ENCODE data around the gene CPNE2.

Gene CPNE2

DNA sequence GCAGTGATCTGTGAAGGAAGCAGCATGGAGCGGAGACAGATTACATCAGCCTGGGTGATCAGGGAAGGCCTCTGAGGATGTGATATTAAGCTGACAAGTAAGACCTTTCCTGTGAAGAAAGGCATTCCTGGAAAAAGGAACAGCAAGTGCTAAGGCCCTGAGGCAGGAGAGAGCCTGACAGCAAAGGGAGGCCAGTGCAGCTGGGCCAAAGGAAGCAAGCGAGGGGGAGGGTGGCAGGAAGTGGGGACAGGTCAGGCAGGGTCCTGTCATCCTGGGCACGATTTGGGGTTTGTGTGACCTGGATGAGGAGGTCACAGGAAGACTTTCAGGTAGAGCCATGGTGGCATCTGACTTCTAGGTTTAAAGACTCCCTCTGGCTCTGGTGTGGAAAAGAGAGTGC lies 12.3 kb downstream of the CPNE2 start:
- WGBS (ENCODE audit: extremely low coverage, insufficient coverage, low lambda C conversion rate) = no CpG with 5 or more reads among the region's 3 CpGs

DNA sequence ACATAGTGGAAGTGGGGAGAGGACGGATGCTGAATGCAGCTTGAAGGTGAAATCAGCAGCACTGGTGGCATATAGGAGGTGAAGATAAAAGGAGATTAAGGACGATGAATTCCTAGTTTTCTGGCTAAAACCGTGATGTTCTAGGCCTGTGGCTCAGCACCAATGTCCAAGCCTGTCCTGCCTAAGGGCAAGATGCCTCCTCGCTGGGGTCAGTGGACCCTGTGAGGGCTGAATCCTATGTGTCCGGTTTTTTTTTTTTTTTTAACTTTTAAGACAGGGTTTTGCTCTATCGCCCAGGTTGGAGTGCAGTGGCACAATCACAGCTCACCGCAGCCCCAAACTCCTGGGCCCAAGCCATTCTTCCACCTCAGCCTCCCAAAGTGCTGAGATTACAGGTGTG lies 12.8 kb downstream of the CPNE2 start:
- Histone ChIP-seq H3K79me1 (ENCODE audit: low read length) (no peaks in the 10 kb centered on the region), H3K4me1 (ENCODE audit: control insufficient read depth, low read depth, low read length) (no peaks in the 10 kb centered on the region), H4K5ac (ENCODE audit: low read length) (no peak overlapping the region), H2BK15ac (replicated peaks; ENCODE audit: low read depth) (no peak overlapping the region), H2BK120ac (ENCODE audit: low read depth, low read length) (no peak overlapping the region), H2AK5ac (ENCODE audit: low read length) (no peak overlapping the region), H2BK5ac (ENCODE audit: low read length) (no peak overlapping the region), H3K18ac (ENCODE audit: low read length) (no peak overlapping the region), H3K56ac (ENCODE audit: low read length) (no peak overlapping the region), H3K23ac (ENCODE audit: low read length) (no peak overlapping the region), H3K9ac (ENCODE audit: low read length) (no peak overlapping the region), H3K4me2 (ENCODE audit: low read length) (no peak overlapping the region), H3K79me2 (ENCODE audit: control insufficient read depth, insufficient read depth, low read length) (no peaks in the 10 kb centered on the region), H3K4ac (ENCODE audit: low read depth, low read length) (no peak overlapping the region), H3K4me3 (ENCODE audit: low read length) (no peak overlapping the region), H3K27ac (ENCODE audit: low read depth, low read length) (no peak overlapping the region), H3K36me3 (ENCODE audit: control insufficient read depth, insufficient read depth, low read length) (no peaks in the 10 kb centered on the region), H3K27me3 (ENCODE audit: insufficient read depth, low read length, poor library complexity) (no peaks in the 10 kb centered on the region), H4K8ac (ENCODE audit: low read depth, low read length) (no peak overlapping the region)
- WGBS (ENCODE audit: extremely low coverage, insufficient coverage, low lambda C conversion rate) = no CpG with 5 or more reads among the region's 7 CpGs
- no peak for DNase-seq

More for the DNA sequence above, 12.3 kb downstream of the CPNE2 start:
- H2BK120ac ChIP-seq (ENCODE audit: low read depth, low read length) = no peak overlapping the region
- no peak overlapping the region for H3K9ac ChIP-seq (ENCODE audit: low read length)
- no peaks in the 10 kb centered on the region for H3K4me1 ChIP-seq (ENCODE audit: control insufficient read depth, low read depth, low read length)
- no peak overlapping the region for H4K5ac ChIP-seq (ENCODE audit: low read length)
- H3K4me2 ChIP-seq (ENCODE audit: low read length) = no peak overlapping the region
- no peak overlapping the region for H3K56ac ChIP-seq (ENCODE audit: low read length)
- DNase-seq = no peak
- H3K4me3 ChIP-seq (ENCODE audit: low read length) = no peak overlapping the region
- no peak overlapping the region for H4K8ac ChIP-seq (ENCODE audit: low read depth, low read length)
- no peak overlapping the region for H2BK15ac ChIP-seq (replicated peaks; ENCODE audit: low read depth)
- H3K4ac ChIP-seq (ENCODE audit: low read depth, low read length) = no peak overlapping the region
- H3K18ac ChIP-seq (ENCODE audit: low read length) = no peak overlapping the region
- H2AK5ac ChIP-seq (ENCODE audit: low read length) = no peak overlapping the region
- no peaks in the 10 kb centered on the region for H3K79me1 ChIP-seq (ENCODE audit: low read length)
- H3K36me3 ChIP-seq (ENCODE audit: control insufficient read depth, insufficient read depth, low read length) = no peaks in the 10 kb centered on the region
- no peaks in the 10 kb centered on the region for H3K27me3 ChIP-seq (ENCODE audit: insufficient read depth, low read length, poor library complexity)
- no peak overlapping the region for H3K23ac ChIP-seq (ENCODE audit: low read length)
- H2BK5ac ChIP-seq (ENCODE audit: low read length) = no peak overlapping the region
- no peaks in the 10 kb centered on the region for H3K79me2 ChIP-seq (ENCODE audit: control insufficient read depth, insufficient read depth, low read length)
- H3K27ac ChIP-seq (ENCODE audit: low read depth, low read length) = no peak overlapping the region

DNA sequence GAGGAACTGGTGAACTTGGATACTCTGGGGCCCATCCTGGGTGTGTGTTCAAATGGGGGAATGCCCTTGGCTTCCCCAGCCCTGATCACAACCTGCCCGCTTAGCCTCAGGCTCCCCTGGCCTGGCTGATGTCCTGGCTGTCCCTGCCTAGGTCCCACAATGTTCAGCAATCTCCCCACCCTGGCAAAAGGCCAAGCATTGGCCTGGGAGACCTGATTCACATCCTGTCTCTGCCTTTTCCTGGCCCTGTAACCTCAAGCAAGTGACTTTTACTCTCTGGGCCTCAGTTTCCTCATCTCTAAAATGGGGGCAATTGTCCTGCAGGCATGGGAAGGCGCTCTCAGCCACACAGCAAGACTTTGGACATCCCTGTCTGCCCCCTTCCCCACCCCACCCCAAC lies 14.4 kb downstream of the CPNE2 start:
- Histone ChIP-seq H3K36me3 (ENCODE audit: control insufficient read depth, insufficient read depth, low read length) (no peaks in the 10 kb centered on the region), H3K27ac (ENCODE audit: low read depth, low read length) (no peak overlapping the region), H3K79me2 (ENCODE audit: control insufficient read depth, insufficient read depth, low read length) (no peaks in the 10 kb centered on the region), H3K18ac (ENCODE audit: low read length) (no peak overlapping the region), H3K56ac (ENCODE audit: low read length) (no peak overlapping the region), H3K79me1 (ENCODE audit: low read length) (no peaks in the 10 kb centered on the region), H3K4me3 (ENCODE audit: low read length) (no peak overlapping the region), H3K9ac (ENCODE audit: low read length) (no peak overlapping the region), H2AK5ac (ENCODE audit: low read length) (no peak overlapping the region), H3K27me3 (ENCODE audit: insufficient read depth, low read length, poor library complexity) (no peaks in the 10 kb centered on the region), H2BK15ac (replicated peaks; ENCODE audit: low read depth) (no peak overlapping the region), H2BK5ac (ENCODE audit: low read length) (no peak overlapping the region), H3K4ac (ENCODE audit: low read depth, low read length) (no peak overlapping the region), H4K8ac (ENCODE audit: low read depth, low read length) (no peak overlapping the region), H2BK120ac (ENCODE audit: low read depth, low read length) (no peak overlapping the region), H3K23ac (ENCODE audit: low read length) (no peak overlapping the region), H3K4me1 (ENCODE audit: control insufficient read depth, low read depth, low read length) (no peaks in the 10 kb centered on the region), H4K5ac (ENCODE audit: low read length) (no peak overlapping the region), H3K4me2 (ENCODE audit: low read length) (no peak overlapping the region)
- DNase-seq = no peak
- no CpG with 5 or more reads among the region's 2 CpGs for WGBS (ENCODE audit: extremely low coverage, insufficient coverage, low lambda C conversion rate)

DNA sequence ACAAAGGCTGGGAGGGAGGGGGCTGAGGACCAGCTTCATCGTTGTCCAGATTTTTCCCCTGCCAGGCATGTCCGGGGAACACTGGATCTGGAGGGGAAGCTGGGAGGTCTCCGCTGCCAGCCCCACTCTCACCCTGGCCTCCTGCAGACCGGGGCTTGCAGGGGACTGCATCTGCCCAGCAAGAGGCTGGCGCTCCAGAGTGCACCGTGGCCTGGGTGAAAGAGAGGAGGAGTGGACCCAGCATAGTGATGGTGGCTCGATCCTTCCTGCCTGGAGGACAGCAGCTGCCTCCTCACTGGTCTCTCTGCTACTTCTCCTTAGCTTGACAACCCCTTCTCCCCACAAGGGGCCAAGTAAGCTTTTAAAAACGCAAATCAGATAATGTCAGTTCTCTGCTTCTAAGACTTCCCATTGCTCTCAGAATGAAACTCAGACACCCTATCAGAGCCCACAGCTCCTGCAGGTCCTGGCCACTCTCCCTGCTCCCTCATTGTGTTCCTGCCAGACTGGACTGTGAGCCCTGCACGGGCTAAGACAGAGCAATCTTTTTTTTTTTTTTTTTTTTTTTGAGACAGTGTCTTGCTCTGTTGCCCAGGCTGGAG lies 15.0 kb downstream of the CPNE2 start:
- H3K79me2 ChIP-seq (ENCODE audit: control insufficient read depth, insufficient read depth, low read length) = no peaks in the 10 kb centered on the region
- H2BK120ac ChIP-seq (ENCODE audit: low read depth, low read length) = no peak overlapping the region
- H3K23ac ChIP-seq (ENCODE audit: low read length) = no peak overlapping the region
- H3K4me1 ChIP-seq (ENCODE audit: control insufficient read depth, low read depth, low read length) = no peaks in the 10 kb centered on the region
- H3K27ac ChIP-seq (ENCODE audit: low read depth, low read length) = no peak overlapping the region
- DNase-seq = no peak
- no peaks in the 10 kb centered on the region for H3K36me3 ChIP-seq (ENCODE audit: control insufficient read depth, insufficient read depth, low read length)
- H3K4me2 ChIP-seq (ENCODE audit: low read length) = no peak overlapping the region
- no peak overlapping the region for H3K9ac ChIP-seq (ENCODE audit: low read length)
- H3K27me3 ChIP-seq (ENCODE audit: insufficient read depth, low read length, poor library complexity) = no peaks in the 10 kb centered on the region
- no peak overlapping the region for H3K56ac ChIP-seq (ENCODE audit: low read length)
- H3K79me1 ChIP-seq (ENCODE audit: low read length) = no peaks in the 10 kb centered on the region
- no peak overlapping the region for H3K4ac ChIP-seq (ENCODE audit: low read depth, low read length)
- no peak overlapping the region for H2BK15ac ChIP-seq (replicated peaks; ENCODE audit: low read depth)
- no peak overlapping the region for H2BK5ac ChIP-seq (ENCODE audit: low read length)
- H3K18ac ChIP-seq (ENCODE audit: low read length) = no peak overlapping the region
- H3K4me3 ChIP-seq (ENCODE audit: low read length) = no peak overlapping the region
- WGBS (ENCODE audit: extremely low coverage, insufficient coverage, low lambda C conversion rate) = no CpG with 5 or more reads among the region's 9 CpGs
- H4K5ac ChIP-seq (ENCODE audit: low read length) = no peak overlapping the region
- H4K8ac ChIP-seq (ENCODE audit: low read depth, low read length) = no peak overlapping the region
- H2AK5ac ChIP-seq (ENCODE audit: low read length) = no peak overlapping the region

DNA sequence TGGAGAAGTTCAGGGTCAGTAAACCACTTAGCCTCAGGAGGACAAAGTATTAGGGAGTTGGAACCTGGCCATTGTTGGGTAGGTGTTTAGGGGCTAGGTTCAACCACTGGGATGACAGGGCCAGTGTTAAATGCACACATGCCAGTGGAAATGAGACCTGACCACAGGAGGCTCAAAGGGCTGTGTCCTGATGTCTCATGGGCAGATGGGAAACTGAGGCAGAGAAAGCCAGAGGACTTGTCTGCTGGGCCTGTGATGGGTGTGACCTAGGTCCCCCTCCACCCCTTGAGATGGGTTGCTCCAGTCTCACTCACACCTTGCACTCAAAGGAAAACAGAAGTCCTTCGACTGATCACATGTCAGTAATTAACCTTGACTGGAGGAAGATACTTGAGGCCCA lies 16.0 kb downstream of the CPNE2 start:
- no peak overlapping the region for H3K56ac ChIP-seq (ENCODE audit: low read length)
- H3K9ac ChIP-seq (ENCODE audit: low read length) = no peak overlapping the region
- H3K23ac ChIP-seq (ENCODE audit: low read length) = no peak overlapping the region
- H3K79me1 ChIP-seq (ENCODE audit: low read length) = no peaks in the 10 kb centered on the region
- H3K27me3 ChIP-seq (ENCODE audit: insufficient read depth, low read length, poor library complexity) = no peaks in the 10 kb centered on the region
- H4K8ac ChIP-seq (ENCODE audit: low read depth, low read length) = no peak overlapping the region
- no peak overlapping the region for H2BK5ac ChIP-seq (ENCODE audit: low read length)
- H3K4ac ChIP-seq (ENCODE audit: low read depth, low read length) = no peak overlapping the region
- no peak overlapping the region for H3K18ac ChIP-seq (ENCODE audit: low read length)
- no peaks in the 10 kb centered on the region for H3K4me1 ChIP-seq (ENCODE audit: control insufficient read depth, low read depth, low read length)
- no peak overlapping the region for H2BK15ac ChIP-seq (replicated peaks; ENCODE audit: low read depth)
- H3K27ac ChIP-seq (ENCODE audit: low read depth, low read length) = no peak overlapping the region
- no peak overlapping the region for H2BK120ac ChIP-seq (ENCODE audit: low read depth, low read length)
- no peaks in the 10 kb centered on the region for H3K79me2 ChIP-seq (ENCODE audit: control insufficient read depth, insufficient read depth, low read length)
- no peak for DNase-seq
- H3K4me2 ChIP-seq (ENCODE audit: low read length) = no peak overlapping the region
- no peaks in the 10 kb centered on the region for H3K36me3 ChIP-seq (ENCODE audit: control insufficient read depth, insufficient read depth, low read length)
- no peak overlapping the region for H3K4me3 ChIP-seq (ENCODE audit: low read length)
- no peak overlapping the region for H2AK5ac ChIP-seq (ENCODE audit: low read length)
- WGBS (ENCODE audit: extremely low coverage, insufficient coverage, low lambda C conversion rate) = no CpG with 5 or more reads among the region's 1 CpG
- no peak overlapping the region for H4K5ac ChIP-seq (ENCODE audit: low read length)

Data from mesendoderm (in vitro differentiated cells).